Measurements from ENCODE around the gene GGT6. TPM values are rescaled to one million over a fixed set of nuclear protein-coding genes. Genes with fewer than 3 reads are reported as not detected.

Gene GGT6
- total RNA-seq, 1 donor from 2014 or later: not detected

DNA sequence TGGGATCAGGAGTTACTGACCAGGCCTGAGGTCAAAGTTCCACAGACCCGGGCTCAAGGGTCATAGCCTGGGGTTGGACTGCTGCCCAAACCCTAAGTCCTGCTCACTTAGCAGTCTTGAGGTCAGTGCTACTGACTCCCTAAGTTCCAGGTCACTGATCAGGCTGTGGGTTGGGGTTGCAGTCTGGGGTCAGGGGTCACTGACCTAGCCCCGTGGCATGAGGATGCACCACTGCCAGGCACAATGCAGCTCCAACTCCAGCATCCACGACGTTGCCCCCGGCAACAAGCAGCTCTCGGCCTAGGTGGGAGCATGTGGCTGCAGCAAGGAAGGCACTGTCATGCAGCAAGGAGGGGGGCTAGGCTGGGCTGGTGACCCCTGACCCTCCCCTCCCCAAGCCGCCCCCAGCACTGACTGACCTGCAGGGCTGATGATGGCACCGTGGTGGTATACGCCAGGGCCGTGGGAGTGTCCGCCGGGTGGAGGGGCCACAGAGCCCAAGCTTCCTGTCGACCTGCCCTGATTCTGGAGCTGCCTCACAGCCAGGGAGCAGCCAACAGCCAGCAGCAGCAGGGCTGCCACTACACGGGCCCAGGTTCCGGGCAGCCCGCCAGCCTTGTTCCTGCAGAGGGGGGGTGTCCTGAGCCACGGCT is 1.1 kb downstream of the GGT6 start:
- Mint-ChIP-seq H3K9me3 (ENCODE audit: unreplicated experiment) (no peaks in the 10 kb centered on the region), H3K4me1 (ENCODE audit: low read depth, unreplicated experiment) (peaks cover 8% of the 10 kb centered on the region), H3K36me3 (ENCODE audit: low read depth, unreplicated experiment) (no peaks in the 10 kb centered on the region), H3K27ac (ENCODE audit: unreplicated experiment) (no peak overlapping the region), H3K27me3 (ENCODE audit: low read depth, unreplicated experiment) (peaks cover 27% of the 10 kb centered on the region), H3K4me3 (ENCODE audit: unreplicated experiment) (no peak overlapping the region)
- H3K4me1 ChIP-seq (ENCODE audit: insufficient read depth, low read length): peaks cover 9% of the 10 kb centered on the region
- no peaks in the 10 kb centered on the region for H3K36me3 ChIP-seq (ENCODE audit: insufficient read depth, low read length)
- H3K27ac ChIP-seq (ENCODE audit: low read depth, low read length): no peak overlapping the region
- H3K4me2 ChIP-seq (ENCODE audit: low read length): no peak overlapping the region
- peaks cover 16% of the 10 kb centered on the region for H3K79me2 ChIP-seq (ENCODE audit: insufficient read depth, low read length)
- TF ChIP-seq EZH2 (IDR thresholded peaks at IDR 0.05; ENCODE audit: insufficient read depth, low read length): no peak
- TF ChIP-seq CTCF (IDR thresholded peaks at IDR 0.05; ENCODE audit: insufficient read depth, low read depth, low read length): no peak
- no peak overlapping the region for H3K9ac ChIP-seq (ENCODE audit: low read length)
- no peak overlapping the region for H3K4me3 ChIP-seq (ENCODE audit: insufficient read depth, low read depth, low read length)
- peaks cover 19% of the 10 kb centered on the region for H3K27me3 ChIP-seq (ENCODE audit: insufficient read depth, low read length)
- DNase-seq (ENCODE audit: low read depth) (no peak), FAIRE-seq (no peak)
- H2AFZ ChIP-seq (ENCODE audit: low read depth, low read length): no peak overlapping the region
- no peaks in the 10 kb centered on the region for H3K9me3 ChIP-seq (ENCODE audit: insufficient read depth, low read depth, low read length)
- peaks cover 2% of the 10 kb centered on the region for H4K20me1 ChIP-seq (ENCODE audit: insufficient read depth, low read length)

- no peak overlapping the region for H3K4me3 Mint-ChIP-seq (ENCODE audit: unreplicated experiment)
- Histone ChIP-seq H4K20me1 (ENCODE audit: insufficient read depth, low read length) (peaks cover 10% of the 10 kb centered on the region), H3K36me3 (ENCODE audit: insufficient read depth, low read length) (no peaks in the 10 kb centered on the region), H3K9me3 (ENCODE audit: insufficient read depth, low read depth, low read length) (no peaks in the 10 kb centered on the region), H2AFZ (ENCODE audit: low read depth, low read length) (no peak overlapping the region), H3K4me1 (ENCODE audit: insufficient read depth, low read length) (peaks cover 17% of the 10 kb centered on the region), H3K27ac (ENCODE audit: low read depth, low read length) (no peak overlapping the region), H3K79me2 (ENCODE audit: insufficient read depth, low read length) (peaks cover 24% of the 10 kb centered on the region), H3K4me2 (ENCODE audit: low read length) (no peak overlapping the region), H3K4me3 (ENCODE audit: insufficient read depth, low read depth, low read length) (no peak overlapping the region), H3K27me3 (ENCODE audit: insufficient read depth, low read length) (peaks cover 19% of the 10 kb centered on the region), H3K9ac (ENCODE audit: low read length) (no peak overlapping the region)
- H3K9me3 Mint-ChIP-seq (ENCODE audit: unreplicated experiment): no peaks in the 10 kb centered on the region
- no peak for DNase-seq (ENCODE audit: low read depth)
- TF ChIP-seq EZH2 (IDR thresholded peaks at IDR 0.05; ENCODE audit: insufficient read depth, low read length) (no peak), CTCF (IDR thresholded peaks at IDR 0.05; ENCODE audit: insufficient read depth, low read depth, low read length) (no peak)
- H3K4me1 Mint-ChIP-seq (ENCODE audit: low read depth, unreplicated experiment): peaks cover 12% of the 10 kb centered on the region
- peaks cover 26% of the 10 kb centered on the region for H3K27me3 Mint-ChIP-seq (ENCODE audit: low read depth, unreplicated experiment)
- FAIRE-seq: no peak
- no peak overlapping the region for H3K27ac Mint-ChIP-seq (ENCODE audit: unreplicated experiment)
- no peaks in the 10 kb centered on the region for H3K36me3 Mint-ChIP-seq (ENCODE audit: low read depth, unreplicated experiment)
These were observed 1.9 kb downstream of the GGT6 start for GRCh38 chr17:4558347-4558971.

Data from astrocyte (in vitro differentiated cells and primary cell).